ENCODE data around the gene RPL10. TPM values are rescaled to one million over a fixed set of nuclear protein-coding genes. Genes with fewer than 3 reads are reported as not detected.
"Not testable (repeated sequence)": the region's sequence is repeated elsewhere in the genome, so short reads cannot be mapped to it uniquely, and the experiment has no call there.

RPL10 gene
- total RNA-seq, 1 experiment from 2014 or later, result 2,110 TPM

GRCh38 chrX:154388649-154389048, 9.5 kb upstream of the RPL10 start:
- not testable (repeated sequence) for H4K91ac ChIP-seq (ENCODE audit: insufficient read length, low read depth, low read length); H3K56ac ChIP-seq (ENCODE audit: insufficient read length, low read depth, low read length); H4K8ac ChIP-seq (replicated peaks; ENCODE audit: insufficient read length, low read depth, low read length); DNase-seq; H3K9me3 Mint-ChIP-seq; H2BK20ac ChIP-seq (ENCODE audit: low read depth, low read length, poor library complexity, severe bottlenecking); H3K79me1 ChIP-seq (ENCODE audit: insufficient read depth, low read depth, low read length, poor library complexity, severe bottlenecking); H3K4me1 ChIP-seq (ENCODE audit: insufficient read depth, low read length); H2BK5ac ChIP-seq (ENCODE audit: insufficient read length, low read length); H3K9me3 ChIP-seq (ENCODE audit: control insufficient read depth, low read depth, low read length); H4K20me1 ChIP-seq (ENCODE audit: control insufficient read depth, insufficient read depth, insufficient read length); H3K27me3 ChIP-seq (ENCODE audit: insufficient read depth, low read length); H3K23me2 ChIP-seq (ENCODE audit: insufficient read length, low read depth, low read length, poor library complexity, severe bottlenecking); H3K27ac ChIP-seq (ENCODE audit: insufficient read length, low read depth, low read length); H4K5ac ChIP-seq (ENCODE audit: insufficient read length, low read depth, low read length); H3K4me1 Mint-ChIP-seq; H3K36me3 Mint-ChIP-seq (ENCODE audit: insufficient read depth in 1 of 3, low read depth in 3 of 3); H3K79me2 ChIP-seq (ENCODE audit: insufficient read depth, low read length); H3K27me3 Mint-ChIP-seq (ENCODE audit: low read depth); H2BK15ac ChIP-seq (ENCODE audit: low read depth, low read length); H3K14ac ChIP-seq (ENCODE audit: insufficient read depth, low read length); H3K23ac ChIP-seq (ENCODE audit: insufficient read length, low read depth, low read length); H2BK120ac ChIP-seq (ENCODE audit: low read depth, low read length, poor library complexity, severe bottlenecking); H3K9ac ChIP-seq (ENCODE audit: extremely low read depth, insufficient read length, low read length); H3K4me3 Mint-ChIP-seq; H2BK12ac ChIP-seq (ENCODE audit: insufficient read length, low read depth, low read length); H3K4me2 ChIP-seq (ENCODE audit: insufficient read depth, insufficient read length, low read length); H2AFZ ChIP-seq (ENCODE audit: low read length); H3T11ph ChIP-seq (ENCODE audit: low read length); H3K4ac ChIP-seq (ENCODE audit: low read depth, low read length); H3K27ac Mint-ChIP-seq; H2AK5ac ChIP-seq (ENCODE audit: insufficient read length, low read length); H3K18ac ChIP-seq (ENCODE audit: insufficient read length, low read depth, low read length)
- no CpG with 5 or more reads among the region's 16 CpGs for WGBS (ENCODE audit: extremely low coverage, insufficient read length, low lambda C conversion rate)

- H3K4me2 ChIP-seq (ENCODE audit: insufficient read depth, insufficient read length, low read length); H3K79me2 ChIP-seq (ENCODE audit: insufficient read depth, low read length); H3K4me1 Mint-ChIP-seq; H3K56ac ChIP-seq (ENCODE audit: insufficient read length, low read depth, low read length); H3K27me3 ChIP-seq (ENCODE audit: insufficient read depth, low read length); H3K9me3 Mint-ChIP-seq; H3K4me3 Mint-ChIP-seq; H3K79me1 ChIP-seq (ENCODE audit: insufficient read depth, low read depth, low read length, poor library complexity, severe bottlenecking); H2AFZ ChIP-seq (ENCODE audit: low read length); H4K20me1 ChIP-seq (ENCODE audit: control insufficient read depth, insufficient read depth, insufficient read length); H2BK20ac ChIP-seq (ENCODE audit: low read depth, low read length, poor library complexity, severe bottlenecking); H3K27ac ChIP-seq (ENCODE audit: insufficient read length, low read depth, low read length); H3K14ac ChIP-seq (ENCODE audit: insufficient read depth, low read length); H3K9me3 ChIP-seq (ENCODE audit: control insufficient read depth, low read depth, low read length); H2BK12ac ChIP-seq (ENCODE audit: insufficient read length, low read depth, low read length); H3K36me3 Mint-ChIP-seq (ENCODE audit: insufficient read depth in 1 of 3, low read depth in 3 of 3); H3K27ac Mint-ChIP-seq; H3K9ac ChIP-seq (ENCODE audit: extremely low read depth, insufficient read length, low read length); H2BK120ac ChIP-seq (ENCODE audit: low read depth, low read length, poor library complexity, severe bottlenecking); H3K4me1 ChIP-seq (ENCODE audit: insufficient read depth, low read length); H4K8ac ChIP-seq (replicated peaks; ENCODE audit: insufficient read length, low read depth, low read length); DNase-seq; H3K18ac ChIP-seq (ENCODE audit: insufficient read length, low read depth, low read length); H2AK5ac ChIP-seq (ENCODE audit: insufficient read length, low read length); H4K91ac ChIP-seq (ENCODE audit: insufficient read length, low read depth, low read length); H3K23me2 ChIP-seq (ENCODE audit: insufficient read length, low read depth, low read length, poor library complexity, severe bottlenecking); H3K27me3 Mint-ChIP-seq (ENCODE audit: low read depth); H3T11ph ChIP-seq (ENCODE audit: low read length); H3K4ac ChIP-seq (ENCODE audit: low read depth, low read length); H4K5ac ChIP-seq (ENCODE audit: insufficient read length, low read depth, low read length); H3K23ac ChIP-seq (ENCODE audit: insufficient read length, low read depth, low read length); H2BK5ac ChIP-seq (ENCODE audit: insufficient read length, low read length); H2BK15ac ChIP-seq (ENCODE audit: low read depth, low read length): not testable (repeated sequence)
- no CpG with 5 or more reads among the region's 121 CpGs for WGBS (ENCODE audit: extremely low coverage, insufficient read length, low lambda C conversion rate)
These were observed 8.1 kb upstream of the RPL10 start for GRCh38 chrX:154389812-154390747.
